H7 (cell line): ENCODE data around the gene KRTAP12-1. TPM values are rescaled to one million over a fixed set of nuclear protein-coding genes. Genes with fewer than 3 reads are reported as not detected.
"Not testable (repeated sequence)": the region's sequence is repeated elsewhere in the genome, so short reads cannot be mapped to it uniquely, and the experiment has no call there.

Experiments
- DNase-seq: peaks from one replicate; pipeline ENCODE4 v3.0.0; 2012
- H3K27me3 ChIP-seq: 2 replicates; pipeline ENCODE4 v1.6.0; 2011; ENCODE audit warnings: mild to moderate bottlenecking, low read length; ENCODE audit not compliant: control insufficient read depth, insufficient read depth
- H3K36me3 ChIP-seq: replicated peaks from 2 replicates; pipeline ENCODE4 v1.5.1; 2011; ENCODE audit warnings: low read length; ENCODE audit not compliant: control insufficient read depth, insufficient read depth
- H3K4me3 ChIP-seq: 2 replicates; pipeline ENCODE4 v1.5.1; 2011; ENCODE audit warnings: low read depth, mild to moderate bottlenecking, control low read depth, low read length, moderate library complexity; ENCODE audit not compliant: insufficient read depth
- total RNA-seq: library from RNA; depleted of rRNA; stranded (reverse); fragments of >200 nt; shearing (Covaris generic); gene quantifications from 2 replicates; pipeline ENCODE4 v1.2.3, GENCODE V29; 2014

The KRTAP12-1 gene
- total RNA-seq, 1 experiment from 2014 or later = 0.17 TPM

DNA sequence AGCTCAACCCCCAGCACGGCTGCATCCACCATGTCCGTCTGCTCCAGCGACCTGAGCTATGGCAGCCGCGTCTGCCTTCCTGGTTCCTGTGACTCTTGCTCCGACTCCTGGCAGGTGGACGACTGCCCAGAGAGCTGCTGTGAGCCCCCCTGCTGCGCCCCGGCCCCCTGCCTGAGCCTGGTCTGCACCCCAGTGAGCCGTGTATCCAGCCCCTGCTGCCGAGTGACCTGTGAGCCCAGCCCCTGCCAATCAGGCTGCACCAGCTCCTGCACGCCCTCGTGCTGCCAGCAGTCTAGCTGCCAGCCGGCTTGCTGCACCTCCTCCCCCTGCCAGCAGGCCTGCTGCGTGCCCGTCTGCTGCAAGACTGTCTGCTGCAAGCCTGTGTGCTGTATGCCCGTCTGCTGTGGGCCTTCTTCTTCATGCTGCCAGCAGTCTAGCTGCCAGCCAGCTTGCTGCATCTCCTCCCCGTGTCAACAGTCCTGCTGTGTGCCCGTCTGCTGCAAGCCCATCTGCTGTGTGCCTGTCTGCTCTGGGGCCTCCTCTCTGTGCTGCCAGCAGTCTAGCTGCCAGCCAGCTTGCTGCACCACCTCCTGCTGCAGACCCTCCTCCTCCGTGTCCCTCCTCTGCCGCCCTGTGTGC is 15.3 kb upstream of the KRTAP12-1 start, which contains the start of gene KRTAP10-12:
Gene KRTAP10-12 (plus strand): TSS at position 1 of the 639 bp plus-strand sequence. CDS start 30 bp downstream, at position 31.
- peaks cover 14% of the 10 kb centered on the region; the same call in 1 of the 2 replicates for H3K27me3 ChIP-seq
- H3K4me3 ChIP-seq = peak within 1 kb of the TSS; percentile 17; the same call in 1 of the 2 replicates
- peak; percentile 32 for DNase-seq
- H3K36me3 ChIP-seq = not testable (repeated sequence)

DNA sequence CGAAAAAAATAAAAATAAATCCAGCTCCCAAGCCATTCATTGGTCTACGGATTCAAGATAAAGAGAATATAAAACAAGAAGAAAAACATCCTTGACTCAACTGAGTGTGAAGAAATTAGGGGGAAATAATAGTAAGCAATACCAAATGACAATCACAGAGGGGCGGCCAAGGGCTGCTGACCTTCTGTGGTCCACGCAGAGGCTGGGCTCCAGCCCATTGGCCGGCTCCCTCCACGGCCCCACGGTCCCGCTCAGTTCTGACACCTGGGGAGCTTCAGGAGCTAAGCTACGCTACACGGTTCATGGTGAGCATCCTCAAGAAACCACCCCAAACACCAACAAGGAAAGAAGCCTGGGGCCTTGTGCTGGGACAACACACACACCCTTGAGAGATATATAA is 14.6 kb upstream of the KRTAP12-1 start:
- Histone ChIP-seq H3K27me3 (peaks cover 13% of the 10 kb centered on the region; the same call in 1 of the 2 replicates), H3K4me3 (peak overlapping the region; percentile 17; the same call in 1 of the 2 replicates), H3K36me3 (no peaks in the 10 kb centered on the region)
- DNase-seq = peak; percentile 68

DNA sequence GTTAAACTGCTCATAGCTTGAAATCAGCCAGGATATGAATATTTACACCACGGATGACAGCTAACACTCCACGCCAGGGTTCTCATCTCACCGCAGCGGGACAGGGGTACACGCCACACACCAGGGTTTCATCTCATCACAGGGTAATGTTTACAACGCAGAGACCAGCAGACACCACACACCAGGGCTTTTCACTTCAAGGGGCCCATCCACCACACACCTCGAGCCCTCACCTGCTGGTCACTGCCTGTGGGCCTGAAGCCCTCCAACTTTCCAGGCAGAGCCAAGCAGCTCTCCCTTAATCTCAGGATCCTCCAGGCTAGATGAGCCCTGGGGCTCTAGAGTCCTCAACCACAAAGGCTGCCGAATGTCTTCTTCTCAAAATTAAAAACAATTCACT is 13.7 kb upstream of the KRTAP12-1 start:
- Histone ChIP-seq H3K36me3 (no peaks in the 10 kb centered on the region), H3K4me3 (no peak overlapping the region), H3K27me3 (peaks cover 13% of the 10 kb centered on the region; the same call in 1 of the 2 replicates)
- peak; percentile 32 for DNase-seq

DNA sequence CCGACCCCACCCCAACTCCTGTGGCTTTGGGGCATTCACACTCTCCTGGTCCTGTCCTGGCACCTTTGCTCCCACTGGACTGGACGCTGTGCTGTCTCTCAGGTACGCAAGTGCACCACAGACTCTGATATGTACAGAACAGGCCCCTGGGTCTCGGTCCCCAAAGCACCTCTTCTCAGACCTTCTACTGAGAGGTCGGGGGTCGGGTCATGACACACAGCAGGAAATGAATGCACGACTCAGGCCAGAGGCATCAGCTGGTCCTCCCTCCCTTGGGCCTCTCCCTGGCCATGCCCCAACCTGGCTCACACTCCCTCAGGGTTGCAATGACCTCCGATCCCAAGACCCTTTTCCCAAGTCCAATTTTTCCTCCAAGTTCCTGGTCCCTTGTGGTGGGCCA is 13.2 kb upstream of the KRTAP12-1 start:
- no peak overlapping the region for H3K4me3 ChIP-seq
- DNase-seq = peak; percentile 43
- no peaks in the 10 kb centered on the region for H3K36me3 ChIP-seq
- H3K27me3 ChIP-seq = peaks cover 13% of the 10 kb centered on the region; the same call in 1 of the 2 replicates

DNA sequence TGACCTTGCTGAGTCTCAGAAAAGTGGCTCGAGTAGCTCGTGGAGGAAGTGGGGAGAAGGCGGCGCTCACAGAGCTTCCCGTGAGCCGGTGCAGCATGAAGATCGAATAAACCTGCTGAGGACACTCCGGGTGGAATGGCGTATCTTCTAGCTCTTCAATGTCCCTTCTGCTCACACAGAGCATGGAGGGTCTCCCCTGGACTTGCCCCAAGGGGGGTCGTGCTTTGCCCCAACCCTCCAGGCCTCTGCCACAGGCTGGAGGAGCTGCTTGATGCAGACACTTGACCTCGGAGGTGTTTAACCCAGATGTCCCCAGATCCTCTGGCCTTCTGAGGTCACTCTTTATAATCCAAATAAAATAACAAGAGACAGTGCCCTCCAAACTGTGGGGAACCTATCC is 12.8 kb upstream of the KRTAP12-1 start:
- Histone ChIP-seq H3K27me3 (peaks cover 13% of the 10 kb centered on the region; the same call in 1 of the 2 replicates), H3K4me3 (no peak overlapping the region), H3K36me3 (no peaks in the 10 kb centered on the region)
- DNase-seq = peak; percentile 31

DNA sequence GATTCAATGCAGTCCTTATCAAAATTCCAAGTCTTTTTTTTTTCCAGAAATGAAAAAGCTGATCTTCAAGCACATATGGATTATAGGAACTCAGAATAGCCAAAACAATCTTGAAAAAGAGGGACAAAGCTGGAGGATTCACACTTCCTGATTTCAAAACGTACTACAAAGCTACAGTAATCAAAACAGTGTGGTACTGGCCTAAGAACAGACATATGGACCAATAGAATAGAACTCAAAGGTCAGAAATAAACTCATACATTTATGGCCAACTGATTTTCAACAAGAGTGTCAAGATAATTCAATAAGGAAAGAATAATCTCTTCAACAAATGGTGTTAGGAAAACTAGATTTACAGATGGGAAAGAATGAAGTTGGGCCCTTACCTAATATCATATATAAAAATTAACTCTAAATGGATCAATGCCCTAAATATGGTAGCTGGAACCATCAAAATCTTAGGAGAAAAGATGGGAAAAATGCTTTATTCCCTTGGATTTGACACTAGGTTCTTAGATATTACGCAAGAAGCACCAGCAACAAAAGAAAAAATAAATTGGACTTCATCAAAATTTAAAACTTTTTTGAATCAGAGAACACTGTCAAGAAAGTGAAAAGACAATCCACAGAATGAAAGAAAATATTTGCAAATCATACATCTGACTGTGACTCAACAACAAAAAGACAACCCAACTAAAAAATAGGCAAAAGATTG is 11.0 kb upstream of the KRTAP12-1 start:
- no peak for DNase-seq
- Histone ChIP-seq H3K4me3 (no peak overlapping the region), H3K36me3 (no peaks in the 10 kb centered on the region), H3K27me3 (peaks cover 5% of the 10 kb centered on the region; the same call in 1 of the 2 replicates)

DNA sequence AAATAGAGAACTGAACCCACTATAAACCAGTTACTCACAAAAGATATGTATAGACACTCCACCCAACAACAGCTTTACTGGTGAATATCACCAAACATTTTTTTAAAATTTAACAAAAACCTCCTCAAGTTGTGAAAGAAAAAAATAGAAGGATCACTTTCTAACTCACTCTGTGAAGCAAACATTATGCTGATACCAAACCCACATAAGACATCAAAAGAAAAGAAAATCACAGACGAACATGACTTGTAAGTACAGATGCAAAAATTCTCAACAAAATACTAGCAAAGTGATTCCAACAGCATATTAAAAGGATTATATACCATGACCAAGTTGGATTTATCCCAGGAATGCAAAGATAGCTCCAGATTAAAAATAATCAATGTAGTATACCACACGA is 9.7 kb upstream of the KRTAP12-1 start:
- Histone ChIP-seq H3K27me3 (no peaks in the 10 kb centered on the region), H3K36me3 (no peaks in the 10 kb centered on the region), H3K4me3 (no peak overlapping the region)
- no peak for DNase-seq

DNA sequence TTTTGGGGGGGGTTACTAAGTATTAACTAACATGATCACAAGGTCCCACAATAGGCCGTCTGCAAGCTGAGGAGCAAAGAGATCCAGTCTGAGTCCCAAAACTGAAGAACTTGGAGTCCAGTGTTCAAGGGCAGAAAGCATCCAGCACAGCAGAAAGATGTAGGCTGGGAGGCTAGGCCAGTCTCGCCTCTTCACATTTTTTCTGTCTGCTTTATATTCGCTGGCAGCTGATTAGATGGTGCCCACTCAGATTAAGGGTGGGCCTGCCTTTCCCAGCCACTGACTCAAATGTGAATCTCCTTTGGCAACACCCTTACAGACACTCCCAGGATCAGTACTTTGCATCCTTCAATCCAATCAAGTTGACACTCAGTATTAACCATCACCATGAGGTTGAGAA is 7.8 kb upstream of the KRTAP12-1 start:
- not testable (repeated sequence) for H3K36me3 ChIP-seq, H3K27me3 ChIP-seq, DNase-seq, H3K4me3 ChIP-seq

DNA sequence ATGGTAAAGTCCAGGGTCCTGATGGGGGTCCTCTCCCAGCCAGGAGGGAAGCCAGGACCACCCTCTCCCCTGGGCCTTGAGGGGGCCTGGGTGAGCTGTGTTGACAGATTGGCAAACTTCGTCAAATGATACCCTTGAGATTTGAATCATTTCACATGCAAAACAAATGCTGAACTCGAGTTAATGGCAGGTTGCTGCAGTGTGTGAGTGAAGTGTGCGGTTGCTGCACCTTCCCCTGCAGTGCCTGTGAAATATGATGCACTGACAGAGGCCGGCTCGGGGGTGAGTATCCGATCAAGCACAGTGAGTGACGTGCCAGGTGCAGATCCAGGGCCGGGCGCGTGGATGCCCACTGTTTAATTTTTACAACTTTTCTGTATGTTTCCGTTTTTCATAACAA is 5.7 kb upstream of the KRTAP12-1 start:
- Histone ChIP-seq H3K27me3 (no peaks in the 10 kb centered on the region), H3K4me3 (no peak overlapping the region), H3K36me3 (no peaks in the 10 kb centered on the region)
- DNase-seq = no peak

DNA sequence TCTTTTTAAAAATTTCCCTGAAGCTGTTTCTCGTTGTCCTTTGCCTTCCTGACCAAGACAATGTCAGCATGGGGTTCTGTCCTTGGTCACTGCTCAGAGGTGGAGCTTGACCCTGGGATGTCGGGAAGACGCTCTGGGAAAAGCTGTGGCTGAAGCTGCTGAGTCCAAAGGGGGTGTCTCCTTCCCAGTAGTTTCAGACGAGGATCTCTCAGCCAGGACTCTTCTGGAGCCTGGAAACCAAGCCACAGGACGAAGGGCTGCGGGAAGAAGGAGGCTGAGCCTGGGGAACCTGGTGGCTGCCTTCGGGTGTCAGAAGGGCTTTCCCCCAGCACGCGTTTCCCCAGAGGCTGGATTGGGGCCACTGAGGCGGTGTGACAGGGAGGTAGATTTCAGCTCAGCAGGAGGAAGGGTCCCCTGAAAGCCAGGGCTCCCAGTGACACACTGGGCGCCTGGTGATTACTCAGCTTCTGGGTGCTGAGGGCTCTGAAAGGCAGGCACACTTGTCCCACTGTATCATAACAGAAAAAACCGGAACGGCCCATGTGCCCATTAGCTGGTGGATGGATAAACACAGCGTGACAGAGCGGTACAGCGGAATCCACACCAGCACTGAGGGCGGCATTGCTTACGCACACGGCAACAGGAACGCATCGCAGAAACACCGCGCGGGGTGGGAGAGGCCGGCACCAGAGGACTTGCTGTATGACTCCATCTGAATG is 5.0 kb upstream of the KRTAP12-1 start:
- no peaks in the 10 kb centered on the region for H3K27me3 ChIP-seq
- no peaks in the 10 kb centered on the region for H3K36me3 ChIP-seq
- peak; percentile 58 for DNase-seq
- H3K4me3 ChIP-seq = no peak overlapping the region

DNA sequence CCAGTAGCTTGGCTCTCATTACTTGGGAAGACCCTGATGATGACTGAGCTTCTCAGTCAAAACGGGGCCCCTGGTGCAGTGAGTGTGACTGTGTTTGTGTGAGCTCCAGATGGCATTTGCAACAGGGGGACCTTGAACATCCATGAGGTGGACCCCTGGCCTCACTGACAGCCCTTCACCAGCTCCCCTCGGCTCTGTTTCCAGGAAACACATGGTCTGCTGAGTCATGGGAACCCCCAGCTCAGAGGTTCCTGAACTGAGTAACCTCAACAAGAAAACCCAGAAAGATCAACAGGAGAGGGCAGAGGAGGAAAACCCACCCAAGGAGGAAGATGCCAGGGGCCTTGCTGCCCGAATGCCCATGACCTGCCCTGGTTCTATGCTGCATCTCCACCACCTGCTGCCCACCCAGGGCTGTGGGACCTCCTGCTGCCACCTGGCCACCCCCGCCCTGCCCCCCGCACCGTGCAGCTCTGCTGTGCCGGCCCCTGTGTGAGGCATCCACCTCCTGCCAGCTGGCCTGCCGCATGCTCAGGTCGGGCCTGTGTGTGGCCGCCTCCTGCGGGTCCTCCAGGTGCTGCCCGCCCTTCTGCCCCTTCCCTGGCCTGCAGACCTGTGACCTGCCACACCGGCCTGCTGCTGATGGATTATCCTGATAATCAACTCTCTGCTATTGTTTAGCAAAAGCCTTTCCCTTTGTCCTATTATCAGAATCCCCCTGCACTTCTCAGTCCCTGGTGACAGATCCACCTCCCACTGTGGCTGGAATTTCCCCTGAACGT is 4.2 kb upstream of the KRTAP12-1 start:
- Histone ChIP-seq H3K36me3 (no peaks in the 10 kb centered on the region), H3K27me3 (no peaks in the 10 kb centered on the region), H3K4me3 (no peak overlapping the region)
- peak; percentile 79 for DNase-seq

DNA sequence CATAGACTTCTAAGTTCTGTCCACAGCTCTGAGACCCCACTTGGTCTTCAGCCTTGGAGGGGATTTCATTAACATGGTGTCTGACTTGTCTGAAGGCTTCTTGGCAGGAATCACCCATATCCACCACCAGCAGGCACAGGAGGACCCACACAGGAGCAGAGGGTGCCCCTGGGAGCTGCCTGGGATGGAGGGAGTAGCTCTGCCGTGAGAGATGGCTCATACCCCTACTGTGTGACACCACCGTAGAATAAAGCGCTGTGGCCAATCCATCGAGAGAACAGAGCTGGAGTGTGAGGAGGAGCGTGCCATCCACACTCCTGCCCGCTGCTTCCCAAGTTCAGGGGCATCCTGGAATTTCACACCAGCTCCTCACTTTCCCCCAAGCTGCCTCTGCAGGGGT is 3.1 kb upstream of the KRTAP12-1 start:
- H3K27me3 ChIP-seq, H3K4me3 ChIP-seq, DNase-seq, H3K36me3 ChIP-seq: not testable (repeated sequence)

DNA sequence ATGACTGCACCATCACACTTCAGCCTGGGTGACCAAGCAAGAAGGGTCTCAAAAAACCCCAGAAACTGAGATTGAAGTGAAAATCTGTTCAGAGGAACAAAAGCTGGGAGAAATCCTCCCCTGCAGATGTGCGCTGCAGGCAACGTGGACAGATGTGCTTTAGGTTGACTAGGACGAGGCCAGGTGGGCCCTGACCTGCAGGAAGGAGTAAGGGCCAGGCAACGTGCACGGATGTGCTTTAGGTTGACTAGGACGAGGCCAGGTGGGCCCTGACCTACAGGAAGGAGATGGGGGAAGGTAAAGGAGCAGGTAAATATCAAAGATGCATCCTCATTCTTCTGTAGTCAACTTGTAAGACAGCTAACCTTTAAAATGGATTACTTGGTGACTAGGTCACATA is 2.5 kb upstream of the KRTAP12-1 start:
- no peak for DNase-seq
- H3K36me3 ChIP-seq = no peaks in the 10 kb centered on the region
- no peaks in the 10 kb centered on the region for H3K27me3 ChIP-seq
- H3K4me3 ChIP-seq = no peak overlapping the region

DNA sequence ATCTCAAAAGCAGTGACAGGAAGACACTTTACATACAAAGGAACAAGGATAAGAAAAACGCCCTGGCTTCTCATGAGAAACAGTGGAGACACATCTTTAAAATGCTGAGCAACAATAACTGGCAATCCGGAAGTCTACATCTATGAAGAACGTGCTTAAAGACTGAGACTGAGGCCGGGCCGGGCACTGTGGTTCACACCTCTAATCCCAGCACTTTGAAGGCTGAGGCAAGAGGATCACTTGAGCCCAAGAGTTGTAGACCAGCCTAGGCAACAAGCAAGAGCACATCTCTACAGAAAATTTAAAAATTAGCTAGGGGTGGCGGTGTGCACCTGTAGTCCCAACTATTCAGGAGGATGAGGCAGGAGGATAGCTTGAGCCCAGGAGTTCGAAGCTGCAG is 2.1 kb upstream of the KRTAP12-1 start:
- no peaks in the 10 kb centered on the region for H3K36me3 ChIP-seq
- H3K27me3 ChIP-seq = no peaks in the 10 kb centered on the region
- no peak overlapping the region for H3K4me3 ChIP-seq
- no peak for DNase-seq
